Astrocyte (in vitro differentiated cells and primary cell): ENCODE data around the gene SETDB2.

Experiments used
- EZH2 ChIP-seq: IDR thresholded peaks from 2 replicates; pipeline ENCODE4 v1.6.1; 2012; ENCODE audit warnings: mild to moderate bottlenecking, low read length, inconsistent platforms; ENCODE audit not compliant: insufficient read depth
- TF ChIP-seq, protein P1 (sequence below): IDR thresholded peaks from 2 replicates; pipeline ENCODE4 v1.5.1; 2011; ENCODE audit warnings: low read depth, mild to moderate bottlenecking, inconsistent platforms, low read length, moderate library complexity; ENCODE audit not compliant: insufficient read depth

DNA sequence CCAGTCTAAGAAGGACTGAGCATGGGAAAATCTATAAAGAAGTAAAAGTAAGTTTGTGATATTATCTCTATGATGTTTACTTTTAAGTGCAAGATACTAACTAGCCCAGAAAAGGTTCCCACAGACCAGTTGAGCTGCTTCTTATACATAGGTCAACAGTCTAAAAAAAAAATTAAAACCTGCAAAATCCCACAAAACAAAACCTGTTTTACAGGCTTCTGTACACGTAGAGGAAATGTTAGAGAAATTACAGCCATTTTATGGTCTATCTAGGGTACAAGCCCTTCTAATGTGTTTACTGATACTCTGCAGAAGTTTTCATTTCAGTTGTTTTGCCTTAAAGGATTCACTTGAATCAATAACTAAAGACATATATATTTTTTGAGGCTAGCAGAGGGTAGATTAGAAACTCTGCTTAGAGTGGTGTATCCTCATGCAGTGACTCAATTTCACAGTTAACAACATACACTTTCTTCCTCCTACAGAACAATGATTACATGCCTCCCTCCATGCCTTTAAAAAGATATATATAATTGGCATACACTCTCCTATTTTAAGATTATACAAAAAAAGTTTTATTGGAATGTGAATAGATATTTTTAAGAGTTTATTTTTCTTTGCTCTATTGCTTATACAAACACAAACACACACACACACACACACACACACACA, 44.1 kb upstream of the SETDB2 start:
- TF ChIP-seq, protein P1, sequence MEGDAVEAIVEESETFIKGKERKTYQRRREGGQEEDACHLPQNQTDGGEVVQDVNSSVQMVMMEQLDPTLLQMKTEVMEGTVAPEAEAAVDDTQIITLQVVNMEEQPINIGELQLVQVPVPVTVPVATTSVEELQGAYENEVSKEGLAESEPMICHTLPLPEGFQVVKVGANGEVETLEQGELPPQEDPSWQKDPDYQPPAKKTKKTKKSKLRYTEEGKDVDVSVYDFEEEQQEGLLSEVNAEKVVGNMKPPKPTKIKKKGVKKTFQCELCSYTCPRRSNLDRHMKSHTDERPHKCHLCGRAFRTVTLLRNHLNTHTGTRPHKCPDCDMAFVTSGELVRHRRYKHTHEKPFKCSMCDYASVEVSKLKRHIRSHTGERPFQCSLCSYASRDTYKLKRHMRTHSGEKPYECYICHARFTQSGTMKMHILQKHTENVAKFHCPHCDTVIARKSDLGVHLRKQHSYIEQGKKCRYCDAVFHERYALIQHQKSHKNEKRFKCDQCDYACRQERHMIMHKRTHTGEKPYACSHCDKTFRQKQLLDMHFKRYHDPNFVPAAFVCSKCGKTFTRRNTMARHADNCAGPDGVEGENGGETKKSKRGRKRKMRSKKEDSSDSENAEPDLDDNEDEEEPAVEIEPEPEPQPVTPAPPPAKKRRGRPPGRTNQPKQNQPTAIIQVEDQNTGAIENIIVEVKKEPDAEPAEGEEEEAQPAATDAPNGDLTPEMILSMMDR, result no peak
- TF ChIP-seq EZH2, result no peak
